Stimulated activated memory B cell treated with anti-CD40 and anti-IgM and Interleukin-4, amounts not matched to agents 10 μg/mL and 1 μg/mL and 100 μg/mL, for 72 hours (primary cell): ENCODE data around the gene EARS2.
"Not testable (repeated sequence)": the region's sequence is repeated elsewhere in the genome, so short reads cannot be mapped to it uniquely, and the experiment has no call there.

ENCODE experiments used
- ATAC-seq: fragments of 150-1000 bp; cut with Tn5 transposase; 2 replicates; pipeline ENCODE4 v1.10.0; 2021
- H3K27ac Mint-ChIP-seq: one replicate; pipeline ENCODE4 v1.8.0; 2022; ENCODE audit warnings: mild to moderate bottlenecking, mixed read lengths
- H3K27me3 Mint-ChIP-seq: one replicate; pipeline ENCODE4 v1.8.0; 2022; ENCODE audit warnings: mixed read lengths
- H3K36me3 Mint-ChIP-seq: one replicate; pipeline ENCODE4 v1.8.0; 2022; ENCODE audit warnings: mixed read lengths
- H3K4me1 Mint-ChIP-seq: one replicate; pipeline ENCODE4 v1.8.0; 2022; ENCODE audit warnings: mixed read lengths
- H3K4me3 Mint-ChIP-seq: one replicate; pipeline ENCODE4 v1.8.0; 2022; ENCODE audit warnings: mild to moderate bottlenecking, moderate library complexity, mixed read lengths
- H3K9me3 Mint-ChIP-seq: one replicate; pipeline ENCODE4 v1.8.0; 2022; ENCODE audit warnings: mixed read lengths

EARS2 gene

GRCh38 chr16:23556881-23557778 lies at the start of gene EARS2, which contains the start of gene UBFD1:
TSS of gene EARS2 (minus strand) at chr16:23557350. CDS start at chr16:23557343, 7 bp downstream.
TSS of gene UBFD1 (plus strand) at chr16:23557727. CDS start at chr16:23557743, 16 bp downstream.
- Mint-ChIP-seq H3K4me3 (peak within 1 kb of the TSS; percentile 90), H3K36me3 (peaks cover 10% of the 10 kb centered on the region), H3K27me3 (no peaks in the 10 kb centered on the region), H3K9me3 (no peaks in the 10 kb centered on the region), H3K27ac (peak within 1 kb of the TSS; percentile 90), H3K4me1 (peaks cover 25% of the 10 kb centered on the region)
- peak; percentile 97 for ATAC-seq

GRCh38 chr16:23597003-23597756 lies 40.0 kb upstream of the EARS2 start:
- ATAC-seq = peak; percentile 61
- peak overlapping the region; percentile 20 for H3K27ac Mint-ChIP-seq
- H3K9me3 Mint-ChIP-seq = no peaks in the 10 kb centered on the region
- H3K27me3 Mint-ChIP-seq = no peaks in the 10 kb centered on the region
- peak overlapping the region; percentile 22 for H3K4me3 Mint-ChIP-seq
- H3K4me1 Mint-ChIP-seq = peaks cover 19% of the 10 kb centered on the region
- peaks cover 20% of the 10 kb centered on the region for H3K36me3 Mint-ChIP-seq

GRCh38 chr16:23595951-23596720 lies 39.0 kb upstream of the EARS2 start, which contains the start of gene NDUFAB1:
TSS of gene NDUFAB1 (minus strand) at chr16:23596316. CDS start at chr16:23596290, 26 bp downstream.
- H3K4me3 Mint-ChIP-seq = peak within 1 kb of the TSS; percentile 86
- peak within 1 kb of the TSS; percentile 20 for H3K27ac Mint-ChIP-seq
- H3K4me1 Mint-ChIP-seq = peaks cover 29% of the 10 kb centered on the region
- ATAC-seq = peak; percentile 98
- no peaks in the 10 kb centered on the region for H3K27me3 Mint-ChIP-seq
- peaks cover 24% of the 10 kb centered on the region for H3K36me3 Mint-ChIP-seq
- H3K9me3 Mint-ChIP-seq = no peaks in the 10 kb centered on the region

- Mint-ChIP-seq H3K27ac (peak overlapping the region; percentile 20), H3K4me3 (peak overlapping the region; percentile 86), H3K4me1 (peaks cover 29% of the 10 kb centered on the region), H3K9me3 (no peaks in the 10 kb centered on the region), H3K27me3 (no peaks in the 10 kb centered on the region), H3K36me3 (peaks cover 24% of the 10 kb centered on the region)
- no peak for ATAC-seq
These were observed 38.2 kb upstream of the EARS2 start for GRCh38 chr16:23595246-23595950.

GRCh38 chr16:23594186-23594585 lies 37.0 kb upstream of the EARS2 start:
- no peak overlapping the region for H3K4me3 Mint-ChIP-seq
- ATAC-seq = no peak
- no peaks in the 10 kb centered on the region for H3K9me3 Mint-ChIP-seq
- H3K27ac Mint-ChIP-seq = no peak overlapping the region
- H3K27me3 Mint-ChIP-seq = no peaks in the 10 kb centered on the region
- peaks cover 33% of the 10 kb centered on the region for H3K36me3 Mint-ChIP-seq
- peaks cover 29% of the 10 kb centered on the region for H3K4me1 Mint-ChIP-seq

GRCh38 chr16:23590181-23590580 lies 33.0 kb upstream of the EARS2 start:
- ATAC-seq = no peak
- no peaks in the 10 kb centered on the region for H3K9me3 Mint-ChIP-seq
- H3K36me3 Mint-ChIP-seq = peaks cover 47% of the 10 kb centered on the region
- H3K27me3 Mint-ChIP-seq = no peaks in the 10 kb centered on the region
- no peak overlapping the region for H3K4me3 Mint-ChIP-seq
- H3K27ac Mint-ChIP-seq = no peak overlapping the region
- peaks cover 13% of the 10 kb centered on the region for H3K4me1 Mint-ChIP-seq

- no peak for ATAC-seq
- no peaks in the 10 kb centered on the region for H3K27me3 Mint-ChIP-seq
- peaks cover 11% of the 10 kb centered on the region for H3K4me1 Mint-ChIP-seq
- H3K36me3 Mint-ChIP-seq = peaks cover 56% of the 10 kb centered on the region
- no peak overlapping the region for H3K4me3 Mint-ChIP-seq
- no peaks in the 10 kb centered on the region for H3K9me3 Mint-ChIP-seq
- H3K27ac Mint-ChIP-seq = no peak overlapping the region
These were observed 30.6 kb upstream of the EARS2 start for GRCh38 chr16:23587726-23588125.

- Mint-ChIP-seq H3K4me3 (no peak overlapping the region), H3K27me3 (no peaks in the 10 kb centered on the region), H3K36me3 (peaks cover 50% of the 10 kb centered on the region), H3K4me1 (no peaks in the 10 kb centered on the region), H3K27ac (no peak overlapping the region), H3K9me3 (peaks cover 2% of the 10 kb centered on the region)
- ATAC-seq = no peak
These were observed 27.3 kb upstream of the EARS2 start for GRCh38 chr16:23584186-23585076.

- H3K4me1 Mint-ChIP-seq, H3K27me3 Mint-ChIP-seq, H3K27ac Mint-ChIP-seq, ATAC-seq, H3K4me3 Mint-ChIP-seq, H3K9me3 Mint-ChIP-seq: not testable (repeated sequence)
- H3K36me3 Mint-ChIP-seq = peaks cover 50% of the 10 kb centered on the region
These were observed 26.1 kb upstream of the EARS2 start for GRCh38 chr16:23583271-23583670.

GRCh38 chr16:23581764-23582163 lies 24.6 kb upstream of the EARS2 start:
- ATAC-seq = no peak
- peaks cover 43% of the 10 kb centered on the region for H3K36me3 Mint-ChIP-seq
- peaks cover 3% of the 10 kb centered on the region for H3K9me3 Mint-ChIP-seq
- no peak overlapping the region for H3K27ac Mint-ChIP-seq
- no peak overlapping the region for H3K4me3 Mint-ChIP-seq
- H3K27me3 Mint-ChIP-seq = no peaks in the 10 kb centered on the region
- H3K4me1 Mint-ChIP-seq = no peaks in the 10 kb centered on the region

- peaks cover 44% of the 10 kb centered on the region for H3K36me3 Mint-ChIP-seq
- no peaks in the 10 kb centered on the region for H3K4me1 Mint-ChIP-seq
- H3K4me3 Mint-ChIP-seq = no peak overlapping the region
- ATAC-seq = no peak
- H3K27ac Mint-ChIP-seq = no peak overlapping the region
- H3K27me3 Mint-ChIP-seq = no peaks in the 10 kb centered on the region
- H3K9me3 Mint-ChIP-seq = peaks cover 3% of the 10 kb centered on the region
These were observed 23.2 kb upstream of the EARS2 start for GRCh38 chr16:23580391-23580790.

- no peaks in the 10 kb centered on the region for H3K27me3 Mint-ChIP-seq
- no peak for ATAC-seq
- H3K4me1 Mint-ChIP-seq = no peaks in the 10 kb centered on the region
- H3K36me3 Mint-ChIP-seq = peaks cover 47% of the 10 kb centered on the region
- peaks cover 3% of the 10 kb centered on the region for H3K9me3 Mint-ChIP-seq
- no peak overlapping the region for H3K27ac Mint-ChIP-seq
- H3K4me3 Mint-ChIP-seq = no peak overlapping the region
These were observed 22.2 kb upstream of the EARS2 start for GRCh38 chr16:23579371-23579770.

GRCh38 chr16:23578101-23578830 lies 21.1 kb upstream of the EARS2 start:
- peaks cover 41% of the 10 kb centered on the region for H3K36me3 Mint-ChIP-seq
- no peak overlapping the region for H3K27ac Mint-ChIP-seq
- H3K4me1 Mint-ChIP-seq = no peaks in the 10 kb centered on the region
- H3K4me3 Mint-ChIP-seq = no peak overlapping the region
- peaks cover 3% of the 10 kb centered on the region for H3K9me3 Mint-ChIP-seq
- ATAC-seq = no peak
- H3K27me3 Mint-ChIP-seq = no peaks in the 10 kb centered on the region
